CD4-positive, alpha-beta T cell (primary cell): ENCODE data around the gene POP4. TPM values are rescaled to one million over a fixed set of nuclear protein-coding genes. Genes with fewer than 3 reads are reported as not detected.

ENCODE experiments used
- ATAC-seq: fragments of 200-7000 bp; cut with Tn5 transposase; one replicate; pipeline ENCODE4 v1.10.0; 2022; ENCODE audit warnings: mild to moderate bottlenecking; ENCODE audit not compliant: poor library complexity
- CTCF ChIA-PET: fragments of 350-600 bp; sonication (Branson Sonifier 250); formaldehyde crosslinking; loops from one replicate; lab custom pipeline; 2021; ENCODE audit warnings: antibody characterized with exemption, inconsistent platforms; lab: Charles Lee
- POLR2A ChIA-PET: fragments of 350-600 bp; sonication (Branson Sonifier 250); formaldehyde crosslinking; loops from one replicate; lab custom pipeline; 2021; ENCODE audit warnings: antibody characterized with exemption, inconsistent platforms; lab: Charles Lee
- DNase-seq, 14 experiments: peaks; one replicate each; pipeline ENCODE4 v3.0.0-alpha.2; 2013 to 2020; ENCODE audit warnings: mixed read lengths in 2 of 14
- H3K27ac ChIP-seq, 2 donors: one replicate each; pipeline versions ENCODE4 v1.5.1 to v1.7.0; 2013; ENCODE audit warnings: low read length in 2 of 2, low read depth in 1 of 2, mild to moderate bottlenecking in 1 of 2
- H3K27me3 ChIP-seq, 2 experiments: 1 replicate in 1 of 2; 2 replicates in 1 of 2; pipeline versions ENCODE4 v1.6.1 to v1.7.0; 2013; ENCODE audit warnings: low read length in 2 of 2, control low read depth in 1 of 2, mild to moderate bottlenecking in 1 of 2, moderate library complexity in 1 of 2; ENCODE audit not compliant: insufficient read depth in 2 of 2, control insufficient read depth in 1 of 2
- H3K36me3 ChIP-seq: one replicate; pipeline ENCODE4 v1.6.1; 2013; ENCODE audit warnings: low read length, control low read depth; ENCODE audit not compliant: insufficient read depth
- H3K4me1 ChIP-seq: one replicate; pipeline ENCODE4 v1.6.1; 2013; ENCODE audit warnings: low read length, control low read depth; ENCODE audit not compliant: insufficient read depth
- H3K4me3 ChIP-seq: one replicate; pipeline ENCODE4 v1.5.1; 2013; ENCODE audit warnings: mild to moderate bottlenecking, low read length, moderate library complexity
- H3K9me3 ChIP-seq, 2 experiments: 1 replicate in 1 of 2; 2 replicates in 1 of 2; pipeline versions ENCODE4 v1.6.1 to v1.7.0; 2013; ENCODE audit warnings: low read length in 2 of 2, mild to moderate bottlenecking in 2 of 2, control low read depth in 1 of 2, moderate library complexity in 1 of 2; ENCODE audit not compliant: control insufficient read depth in 1 of 2, insufficient read depth in 1 of 2
- H3K27ac Mint-ChIP-seq: one replicate; pipeline ENCODE4 v1.8.0; 2020; ENCODE audit warnings: mixed read lengths
- H3K27me3 Mint-ChIP-seq: one replicate; pipeline ENCODE4 v1.8.0; 2021; ENCODE audit warnings: mixed read lengths
- H3K36me3 Mint-ChIP-seq: one replicate; pipeline ENCODE4 v1.8.0; 2021; ENCODE audit warnings: low read depth, mixed read lengths
- H3K4me1 Mint-ChIP-seq: one replicate; pipeline ENCODE4 v1.8.0; 2021; ENCODE audit warnings: low read depth, mixed read lengths
- H3K4me3 Mint-ChIP-seq: one replicate; pipeline ENCODE4 v1.8.0; 2020; ENCODE audit warnings: mild to moderate bottlenecking, mixed read lengths
- H3K9me3 Mint-ChIP-seq: one replicate; pipeline ENCODE4 v1.8.0; 2020; ENCODE audit warnings: mixed read lengths
- CTCF ChIP-seq: fragments of 200-600 bp; IDR thresholded peaks from one replicate; pipeline ENCODE4 v1.8.0; 2022; ENCODE audit warnings: antibody characterized with exemption, mild to moderate bottlenecking
- intact Hi-C, 2 experiments: fragments of 100-400 bp; cut with DNase I in 1 of 2; cut with micrococcal nuclease in 1 of 2; formaldehyde crosslinking; loops; one replicate each; pipeline versions ENCODE4 v1.15.1 to v1.9.0; 2023 to 2025; cut with DNase I, micrococcal nuclease
- total RNA-seq, 174 experiments: library from RNA in 2 of 174; stranded (reverse) in 2 of 174; gene quantifications; one replicate each; pipeline ENCODE4 v1.2.3 and lab custom pipeline; 2021 to 2026

The POP4 gene
- total RNA-seq, 2 experiments from 2014 or later: 40.5 to 42.0 TPM

DNA sequence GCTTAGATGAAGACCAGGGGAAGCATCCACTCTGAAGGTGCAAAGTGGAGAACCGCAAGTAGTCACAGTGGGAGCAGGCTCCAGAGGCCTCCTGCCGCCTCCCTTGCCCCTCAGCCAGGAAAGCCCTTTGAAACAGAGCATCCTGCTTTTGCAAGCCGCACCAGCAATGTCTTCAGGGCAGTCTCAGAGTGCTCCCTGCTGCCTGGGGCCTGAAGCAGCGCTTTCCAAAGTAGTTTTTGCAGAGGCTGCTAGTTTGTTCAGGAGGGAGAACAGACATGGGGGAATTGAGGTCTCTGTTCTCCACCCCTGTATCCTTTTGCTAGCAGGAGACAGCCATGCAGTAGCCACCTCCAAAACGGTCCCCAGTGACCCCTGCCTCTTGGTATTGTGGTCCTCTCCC is 15.8 kb upstream of the POP4 start:
- peaks cover 55% of the 10 kb centered on the region for H3K27me3 Mint-ChIP-seq
- no peak overlapping the region for H3K27ac Mint-ChIP-seq
- Histone ChIP-seq H3K4me3 (no peak overlapping the region), H3K4me1 (peaks cover 9% of the 10 kb centered on the region), H3K36me3 (no peaks in the 10 kb centered on the region), H3K27me3 (peaks cover 8 to 15% of the 10 kb centered on the region in 2 experiments), H3K27ac (no peak overlapping the region), H3K9me3 (peaks cover 0 to 8% of the 10 kb centered on the region in 2 experiments)
- ChIA-PET CTCF (no interaction called here), POLR2A (interaction anchor here (1.0 kb wide), 1 partner anchor 16 kb away, joined by 3 read pairs; the partner anchor contains the start of gene POP4)
- no peak for DNase-seq
- H3K36me3 Mint-ChIP-seq: no peaks in the 10 kb centered on the region
- TF ChIP-seq CTCF: no peak
- intact Hi-C loops: loop anchor here in 1 of 2 experiments (10.0 kb wide), 2 partner anchors 855 to 1625 kb away; no protein-coding TSS in a partner anchor
- no peak overlapping the region for H3K4me3 Mint-ChIP-seq
- no peak for ATAC-seq
- H3K9me3 Mint-ChIP-seq: no peaks in the 10 kb centered on the region
- peaks cover 12% of the 10 kb centered on the region for H3K4me1 Mint-ChIP-seq

GRCh38 chr19:29591670-29592069 is 14.4 kb upstream of the POP4 start:
- Histone ChIP-seq H3K4me3 (no peak overlapping the region), H3K4me1 (peaks cover 9% of the 10 kb centered on the region), H3K36me3 (no peaks in the 10 kb centered on the region), H3K27ac (no peak overlapping the region), H3K27me3 (peaks cover 6 to 20% of the 10 kb centered on the region in 2 experiments), H3K9me3 (peaks cover 0 to 8% of the 10 kb centered on the region in 2 experiments)
- H3K27ac Mint-ChIP-seq: no peak overlapping the region
- DNase-seq (no peak), ATAC-seq (no peak)
- intact Hi-C loops: loop anchor here in 1 of 2 experiments (10.0 kb wide), 2 partner anchors 857 to 1627 kb away; no protein-coding TSS in a partner anchor
- H3K36me3 Mint-ChIP-seq: no peaks in the 10 kb centered on the region
- peaks cover 12% of the 10 kb centered on the region for H3K4me1 Mint-ChIP-seq
- peaks cover 57% of the 10 kb centered on the region for H3K27me3 Mint-ChIP-seq
- no peak for TF ChIP-seq CTCF
- H3K4me3 Mint-ChIP-seq: no peak overlapping the region
- POLR2A ChIA-PET: no interaction called here
- no peaks in the 10 kb centered on the region for H3K9me3 Mint-ChIP-seq
- CTCF ChIA-PET: no interaction called here

- Mint-ChIP-seq H3K9me3 (no peaks in the 10 kb centered on the region), H3K4me1 (no peaks in the 10 kb centered on the region), H3K27me3 (peaks cover 57% of the 10 kb centered on the region), H3K36me3 (no peaks in the 10 kb centered on the region), H3K4me3 (no peak overlapping the region), H3K27ac (no peak overlapping the region)
- ChIA-PET POLR2A (no interaction called here), CTCF (no interaction called here)
- intact Hi-C loops: loop anchor here in 1 of 2 experiments (10.0 kb wide), 2 partner anchors 859 to 1629 kb away; no protein-coding TSS in a partner anchor
- ATAC-seq (no peak), DNase-seq (no peak)
- H3K27me3 ChIP-seq: peaks cover 6 to 22% of the 10 kb centered on the region in 2 experiments
- H3K4me1 ChIP-seq: no peaks in the 10 kb centered on the region
- TF ChIP-seq CTCF: no peak
- H3K27ac ChIP-seq: no peak overlapping the region
- H3K9me3 ChIP-seq: peaks cover 0 to 8% of the 10 kb centered on the region in 2 experiments
- no peak overlapping the region for H3K4me3 ChIP-seq
- no peaks in the 10 kb centered on the region for H3K36me3 ChIP-seq
These were observed 12.2 kb upstream of the POP4 start for GRCh38 chr19:29593869-29594268.
